NCI-H345 treated with DMSO at 0.1 percent for 48 hours (cell line): ENCODE measurements around the gene SDC1.
A peak's percentile ranks its signal among the peaks of the same experiment; 100 is the strongest.
"Not testable (repeated sequence)": the region's sequence is repeated elsewhere in the genome, so short reads cannot be mapped to it uniquely, and the experiment has no call there.

Experiments
- DNase-seq: peaks from one replicate; lab custom pipeline; 2025; ENCODE audit not compliant: unreplicated experiment; lab: John Stamatoyannopoulos, UW

SDC1 gene, protein sequence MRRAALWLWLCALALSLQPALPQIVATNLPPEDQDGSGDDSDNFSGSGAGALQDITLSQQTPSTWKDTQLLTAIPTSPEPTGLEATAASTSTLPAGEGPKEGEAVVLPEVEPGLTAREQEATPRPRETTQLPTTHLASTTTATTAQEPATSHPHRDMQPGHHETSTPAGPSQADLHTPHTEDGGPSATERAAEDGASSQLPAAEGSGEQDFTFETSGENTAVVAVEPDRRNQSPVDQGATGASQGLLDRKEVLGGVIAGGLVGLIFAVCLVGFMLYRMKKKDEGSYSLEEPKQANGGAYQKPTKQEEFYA

DNA sequence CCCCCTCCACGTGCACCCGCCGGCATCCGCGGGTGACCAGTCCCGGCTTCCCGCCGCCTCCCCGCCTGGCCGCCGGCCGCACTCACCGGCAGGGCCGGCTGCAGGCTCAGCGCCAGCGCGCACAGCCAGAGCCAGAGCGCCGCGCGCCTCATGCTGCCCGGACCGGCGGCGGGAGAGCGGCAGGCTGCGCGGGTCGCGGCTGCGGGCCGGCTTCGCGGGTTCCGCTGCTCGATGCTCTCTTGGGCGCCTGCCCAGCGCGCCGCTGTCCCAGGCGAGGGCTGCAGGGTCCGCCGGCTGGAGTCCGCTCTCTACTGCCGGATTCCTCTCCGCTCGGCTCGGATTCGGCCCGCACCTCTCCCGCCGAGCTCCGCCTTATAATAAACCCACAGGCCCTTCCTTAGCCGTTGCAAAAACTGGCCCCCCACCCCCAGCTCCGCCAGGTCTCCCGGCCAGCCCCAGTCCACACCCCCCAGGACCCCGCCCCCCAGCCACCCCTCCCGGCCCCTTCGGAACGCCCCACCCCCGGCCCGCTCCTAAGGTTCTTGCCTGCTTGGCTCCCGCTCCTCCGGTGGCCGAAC lies at the start of gene SDC1:
Gene SDC1 (minus strand): TSS at position 415 of the 578 bp plus-strand sequence. CDS start 263 bp downstream, at position 152.
- peak; percentile 34 for DNase-seq

DNA sequence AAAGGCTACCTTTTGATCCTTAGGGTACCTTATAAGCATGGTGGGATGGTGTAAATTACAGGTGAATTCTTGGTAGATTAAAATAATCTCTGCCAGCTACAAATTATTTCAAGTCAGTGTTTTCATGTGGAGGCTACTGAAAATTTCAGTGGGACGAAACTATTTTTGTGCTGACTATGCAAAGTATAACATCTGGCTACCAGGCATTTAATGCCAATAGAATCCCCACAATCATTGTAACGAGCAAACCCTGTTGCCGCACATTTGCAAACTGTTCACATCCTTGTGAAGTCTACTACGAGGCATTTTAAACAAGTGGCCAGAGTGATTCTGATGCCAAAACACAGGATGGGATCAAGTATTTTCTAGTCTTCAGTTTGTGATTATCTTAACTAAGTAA lies 48.1 kb upstream of the SDC1 start:
- DNase-seq: no peak

DNA sequence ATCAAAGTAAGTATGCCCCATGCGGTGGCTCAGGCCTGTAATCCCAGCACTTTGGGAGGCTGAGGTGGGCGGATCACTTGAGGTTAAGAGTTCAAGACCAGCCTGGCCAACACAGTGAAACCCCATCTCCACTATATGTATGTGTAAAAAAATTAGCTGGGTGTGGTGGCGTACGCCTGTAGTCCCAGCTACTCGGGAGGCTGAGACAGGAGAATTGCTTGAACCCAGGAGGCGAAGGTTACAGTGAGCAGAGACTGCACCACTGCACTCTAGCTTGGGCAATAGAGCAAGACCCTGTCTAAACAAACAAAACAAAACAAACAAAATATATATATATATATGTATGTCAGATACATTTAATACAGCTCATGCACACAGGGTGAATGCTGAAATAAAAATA lies 43.4 kb upstream of the SDC1 start:
- not testable (repeated sequence) for DNase-seq

DNA sequence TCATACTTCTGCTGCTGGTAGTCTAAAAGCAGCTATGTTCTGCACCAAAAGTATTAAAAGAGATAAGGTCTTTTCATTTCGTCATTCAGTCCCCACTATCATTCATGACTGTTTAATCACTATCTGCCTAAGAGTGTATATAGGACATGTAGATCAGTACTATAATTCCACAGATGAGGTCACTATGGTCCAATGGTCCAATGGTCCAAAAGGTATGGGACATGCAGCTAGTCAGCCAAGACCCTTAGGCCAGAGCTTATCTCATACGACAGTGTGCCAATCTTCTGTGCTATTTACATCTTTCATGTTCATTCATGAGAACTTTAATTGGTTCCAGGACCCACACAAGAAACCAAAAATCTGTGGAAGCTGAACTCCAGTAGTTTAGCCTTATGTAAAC lies 42.6 kb upstream of the SDC1 start:
- DNase-seq: no peak

DNA sequence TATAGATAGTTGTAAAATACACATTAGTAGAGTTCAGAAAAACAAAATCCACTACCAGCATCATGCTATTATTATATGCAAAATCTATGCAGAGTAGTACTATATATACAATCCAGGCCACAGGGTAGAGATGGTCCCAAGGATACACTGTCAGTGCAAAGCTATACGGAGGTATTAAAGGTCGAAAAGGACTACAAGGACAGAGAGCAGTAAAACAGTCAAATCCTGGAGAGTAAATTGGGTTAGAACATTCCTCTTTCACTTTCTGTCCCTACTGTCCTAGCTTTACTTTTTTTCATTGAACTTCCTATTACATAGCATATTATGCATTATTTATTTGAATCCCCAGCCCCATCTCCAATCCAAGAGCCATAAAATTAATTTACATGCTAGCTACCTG lies 39.7 kb upstream of the SDC1 start:
- no peak for DNase-seq

DNA sequence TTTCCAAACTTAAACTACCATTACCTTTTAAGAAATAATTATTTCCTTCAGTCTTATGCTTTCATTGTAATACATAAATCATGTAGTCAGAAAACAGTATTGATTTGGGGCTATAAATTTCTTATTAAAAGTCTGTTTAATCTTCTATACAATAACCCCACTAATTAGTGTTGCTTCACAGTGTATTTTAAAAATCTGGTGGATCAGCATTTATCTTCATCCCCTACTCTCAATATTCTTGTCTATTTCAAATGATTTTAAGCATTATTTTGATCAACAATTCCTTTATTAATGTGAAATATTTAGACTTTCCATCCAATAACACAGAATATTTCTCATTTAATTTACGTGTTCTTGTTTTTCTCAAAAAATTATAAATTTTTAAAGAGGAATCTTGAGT lies 32.5 kb upstream of the SDC1 start:
- no peak for DNase-seq

DNA sequence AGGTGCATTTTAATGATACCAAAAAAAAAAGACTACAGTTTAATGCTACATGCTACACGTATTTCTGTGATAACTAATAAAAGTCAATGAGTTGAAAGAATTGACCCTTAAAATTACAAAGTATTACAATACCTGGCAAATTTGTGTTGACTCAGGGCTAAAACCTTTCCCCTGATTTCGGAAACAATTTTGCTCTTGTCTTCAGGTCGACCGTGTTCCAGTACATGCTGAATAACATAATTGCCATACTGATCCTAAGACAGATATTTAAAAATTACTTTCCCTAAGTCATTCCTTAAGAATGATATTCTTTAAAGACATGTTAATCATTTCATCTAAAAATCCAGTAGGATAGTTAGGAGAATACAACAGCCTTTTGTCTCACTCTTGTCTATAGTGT lies 29.8 kb upstream of the SDC1 start:
- no peak for DNase-seq

DNA sequence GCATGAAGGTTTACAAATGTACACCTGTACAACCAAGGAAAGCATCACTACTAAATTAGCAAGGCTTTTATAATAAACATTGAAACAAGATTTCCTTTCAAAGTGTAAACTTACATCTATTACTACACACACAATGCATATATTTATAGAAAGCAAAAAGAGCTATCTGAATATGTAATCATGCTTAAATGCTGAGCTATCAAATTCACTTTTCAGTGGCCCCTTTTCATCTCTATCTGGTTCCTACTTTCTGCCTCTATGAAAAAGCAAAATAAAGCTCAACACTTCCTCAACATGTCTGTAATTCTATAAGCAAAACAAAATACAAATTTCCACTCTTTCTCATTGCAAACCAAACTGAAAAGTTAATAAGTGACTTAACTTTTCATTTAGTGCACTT lies 25.5 kb upstream of the SDC1 start:
- DNase-seq: no peak

DNA sequence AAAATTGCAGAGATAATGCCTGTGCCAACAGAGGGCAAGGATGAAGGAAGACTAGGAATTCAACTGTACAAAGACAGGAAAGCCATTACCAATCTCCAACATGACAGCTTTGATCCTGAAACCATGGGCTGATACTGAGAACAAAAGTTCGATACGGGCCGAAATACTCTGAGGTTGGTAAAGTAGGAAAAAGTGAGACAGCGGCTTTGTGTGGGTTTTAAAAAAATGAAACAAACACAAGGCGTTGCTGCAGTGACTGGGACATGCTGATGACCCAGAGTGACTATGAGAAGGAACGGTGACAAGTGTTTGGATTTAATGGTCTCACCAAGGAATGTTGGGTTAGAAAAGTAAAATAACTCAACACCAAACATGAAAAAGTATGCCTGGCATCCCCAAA lies 24.2 kb upstream of the SDC1 start:
- DNase-seq: no peak

DNA sequence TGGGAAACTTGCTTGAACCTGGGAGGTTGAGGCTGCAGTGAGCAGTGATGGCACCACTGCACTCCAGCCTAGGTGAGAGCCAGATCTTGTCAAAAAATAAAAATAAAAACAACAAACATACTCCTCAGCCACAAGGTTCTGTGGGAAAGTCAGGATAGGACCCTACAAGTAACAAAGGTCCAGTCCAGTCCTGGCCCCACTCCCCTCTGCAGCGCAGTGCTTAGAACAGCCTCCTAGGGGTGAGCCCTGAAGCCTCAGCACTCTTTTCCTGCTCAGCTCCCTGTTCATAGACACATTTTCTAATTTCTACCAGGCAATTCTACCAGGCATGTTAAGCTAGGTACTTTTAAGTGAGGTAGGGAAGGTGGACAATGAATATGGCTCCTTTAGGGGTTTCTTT lies 22.2 kb upstream of the SDC1 start:
- DNase-seq: no peak

DNA sequence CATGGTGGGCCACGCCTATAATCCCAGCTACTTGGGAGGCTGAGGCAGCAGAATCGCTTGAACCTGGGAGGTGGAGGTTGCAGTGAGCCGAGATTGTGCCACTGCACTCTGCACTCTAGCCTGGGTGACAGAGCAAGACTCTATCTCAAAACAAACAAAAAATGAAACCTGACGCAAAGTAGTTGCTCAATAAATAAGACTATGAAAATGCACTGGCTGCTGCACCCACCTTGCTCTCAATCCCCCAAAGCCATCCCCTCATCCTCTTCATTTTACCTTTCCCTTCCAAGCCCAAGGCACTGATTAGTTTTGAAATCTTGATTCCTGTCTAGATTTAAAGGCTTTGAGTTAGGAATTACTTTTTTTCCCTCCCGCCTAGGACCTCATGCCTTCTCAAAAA lies 18.7 kb upstream of the SDC1 start:
- not testable (repeated sequence) for DNase-seq

DNA sequence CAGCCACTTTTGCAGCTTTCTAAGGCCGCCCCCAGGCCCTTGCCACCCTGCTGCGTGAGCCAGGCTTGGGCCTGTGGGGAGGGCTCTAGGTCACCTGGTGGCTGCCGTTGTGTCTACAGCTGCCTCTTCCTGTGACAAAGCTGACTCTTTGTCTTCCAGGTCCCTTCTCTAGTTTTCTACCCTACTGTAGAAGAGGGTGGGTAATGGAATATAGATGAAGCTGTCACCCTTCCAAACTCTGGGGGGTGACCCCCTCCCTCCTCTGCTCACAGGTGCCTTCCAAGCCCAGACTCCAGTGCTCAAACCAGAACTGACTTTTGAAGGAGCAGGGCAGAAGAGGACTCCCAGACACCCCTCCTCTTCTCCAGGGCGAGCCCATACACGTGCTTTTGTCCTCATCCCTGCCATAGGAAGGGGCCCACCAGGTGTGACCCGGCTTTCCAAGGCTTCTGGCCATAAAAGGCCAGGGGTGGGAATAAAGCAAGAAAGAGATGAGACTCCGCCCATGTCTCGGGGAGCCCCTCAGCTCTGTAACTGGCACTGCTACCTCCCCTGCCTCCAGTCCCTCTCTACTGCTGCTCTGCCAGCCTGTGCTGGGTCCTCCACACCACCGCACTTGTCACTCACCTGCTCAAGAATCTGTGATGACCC lies 17.9 kb upstream of the SDC1 start:
- DNase-seq: peak; percentile 30

DNA sequence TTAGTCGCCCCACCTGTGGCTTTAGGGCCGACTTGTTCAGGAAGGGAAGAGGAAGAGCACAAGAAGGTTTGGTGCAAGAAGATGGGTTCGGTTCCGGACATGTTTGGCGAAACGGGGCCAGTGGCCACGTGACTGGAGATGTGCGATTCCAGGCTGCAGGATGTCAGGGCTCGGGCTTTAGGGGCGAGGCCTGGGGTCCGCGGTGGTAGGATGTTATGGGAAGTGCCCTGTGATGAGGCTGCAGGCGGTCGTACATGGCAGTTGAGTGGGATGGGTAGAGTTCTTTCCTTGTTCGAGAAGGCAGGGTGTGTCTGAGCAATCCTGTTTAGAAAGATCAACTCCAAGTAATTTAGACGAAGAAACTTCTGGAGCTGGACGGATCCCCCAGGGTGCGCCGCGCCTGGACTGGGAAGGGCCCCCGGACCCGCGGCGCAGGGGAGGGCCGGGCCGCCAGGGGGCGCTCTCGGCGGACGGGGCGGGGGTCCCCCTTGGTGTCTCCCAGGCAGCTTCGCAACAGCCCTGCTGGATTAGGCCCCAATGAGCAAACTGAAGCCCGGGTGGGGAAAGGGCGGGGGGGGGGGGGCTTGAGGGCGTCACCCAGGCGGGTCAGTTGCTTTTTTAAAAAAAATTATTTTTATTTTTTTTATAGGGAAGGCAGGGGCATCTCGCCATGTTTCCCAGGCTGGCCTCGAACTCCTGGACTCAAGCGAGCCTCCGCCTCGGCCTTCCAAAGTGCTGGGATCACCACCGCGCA lies 17.2 kb upstream of the SDC1 start:
- DNase-seq: no peak

DNA sequence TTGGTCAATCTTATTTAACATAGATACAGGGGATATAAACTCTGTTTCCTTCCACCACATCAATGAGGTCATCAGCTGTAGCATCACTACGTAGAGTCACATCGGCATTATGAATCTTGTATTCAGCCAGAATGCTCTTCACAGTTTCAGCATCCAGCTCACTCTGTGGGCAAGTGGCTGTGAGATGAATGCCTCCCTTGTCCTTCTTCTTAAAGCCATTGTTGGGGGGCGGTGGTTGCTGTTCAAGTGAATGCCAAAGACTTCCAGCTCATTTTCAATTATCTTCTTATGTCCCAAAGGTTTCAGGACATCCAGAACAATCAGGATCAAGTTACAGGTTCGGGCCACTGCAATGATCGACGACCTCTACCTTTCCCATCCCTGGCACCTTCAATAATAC lies 15.4 kb upstream of the SDC1 start:
- DNase-seq: not testable (repeated sequence)

DNA sequence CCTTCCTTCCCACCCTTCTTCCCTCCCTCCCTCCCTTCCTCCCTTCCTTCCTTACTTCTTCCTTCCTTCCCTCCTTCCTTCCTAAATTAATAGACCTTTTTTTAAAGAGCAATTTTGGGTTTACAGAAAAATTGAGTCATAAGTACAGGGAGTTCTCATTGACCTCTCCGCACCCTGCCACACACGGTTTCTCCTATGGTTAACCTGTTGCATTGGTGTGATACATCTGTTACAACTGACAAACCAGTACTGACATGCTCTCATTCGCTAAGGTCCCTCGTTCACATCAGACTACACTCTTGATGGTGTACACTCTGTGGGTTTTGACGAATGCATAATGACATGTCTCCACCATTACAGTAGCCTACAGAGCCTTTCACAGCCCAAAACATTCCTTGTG lies 11.6 kb upstream of the SDC1 start:
- DNase-seq: no peak

DNA sequence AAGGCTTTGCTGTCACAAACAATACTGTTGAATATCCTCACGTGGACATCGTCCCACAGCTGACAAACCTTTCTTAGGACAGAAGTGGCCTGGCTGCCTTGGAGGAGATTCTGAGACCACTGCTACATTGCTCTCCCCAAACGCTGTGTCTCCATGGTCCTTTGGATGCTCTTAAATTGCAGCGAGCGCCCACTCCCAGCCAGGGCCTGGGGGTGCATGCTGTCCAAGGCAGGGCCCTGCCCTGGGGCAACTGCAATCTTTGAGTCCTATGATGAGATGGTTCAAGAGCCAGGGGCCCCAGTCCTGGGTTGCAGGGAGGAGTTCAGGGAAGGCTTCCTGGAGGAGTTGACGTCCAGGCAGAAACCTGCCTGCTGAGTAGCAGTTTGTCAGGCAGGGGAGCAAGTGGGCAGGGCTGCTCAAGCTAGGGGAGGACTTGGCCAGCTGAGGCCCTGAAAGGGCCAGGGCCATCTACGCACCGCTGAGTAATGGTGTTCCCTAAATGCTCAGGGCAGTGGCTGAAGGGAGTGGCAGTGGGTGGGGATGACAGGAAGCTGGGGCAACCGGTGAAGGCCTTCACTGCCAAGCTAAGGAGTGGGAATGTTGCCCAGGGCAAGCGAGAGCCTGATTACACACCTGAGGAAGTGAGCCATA lies 10.8 kb upstream of the SDC1 start:
- DNase-seq: no peak

DNA sequence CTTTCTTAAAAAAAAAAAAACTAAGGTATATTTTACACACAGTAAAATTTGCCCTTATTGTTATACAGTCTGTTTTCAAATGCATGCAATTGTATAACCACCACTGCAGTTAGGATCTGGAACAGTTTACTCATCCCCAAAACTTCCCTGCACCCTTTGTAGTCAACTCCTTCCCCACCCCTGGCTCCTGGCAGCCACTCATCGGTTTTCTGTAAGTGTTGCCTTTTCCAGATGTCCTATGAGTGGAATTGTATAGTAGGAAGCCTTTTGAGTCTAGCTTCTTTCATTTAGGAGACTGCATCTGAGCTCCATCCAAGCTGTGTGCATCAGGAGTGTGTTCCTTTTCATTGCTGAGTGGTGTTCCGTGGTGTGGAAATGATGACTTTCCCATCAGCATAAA lies 9.7 kb upstream of the SDC1 start:
- DNase-seq: not testable (repeated sequence)

DNA sequence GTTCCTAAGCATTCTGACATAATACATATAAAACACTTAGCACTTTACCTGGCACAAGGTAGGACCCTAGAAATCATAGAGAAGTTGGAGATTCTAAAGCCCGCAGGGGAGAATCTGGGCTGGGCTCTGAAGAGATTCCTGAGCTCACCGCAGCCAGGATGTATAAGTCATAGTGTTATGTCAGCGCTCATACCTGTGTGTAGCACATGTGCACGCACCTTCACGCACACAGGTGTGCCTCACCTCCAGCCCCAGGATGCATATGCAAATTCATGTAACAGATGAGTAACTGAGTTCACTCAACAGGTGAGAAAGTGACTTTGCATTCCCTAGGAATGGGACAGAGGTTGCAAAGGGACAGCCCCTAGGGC lies 7.9 kb upstream of the SDC1 start:
- DNase-seq: no peak

DNA sequence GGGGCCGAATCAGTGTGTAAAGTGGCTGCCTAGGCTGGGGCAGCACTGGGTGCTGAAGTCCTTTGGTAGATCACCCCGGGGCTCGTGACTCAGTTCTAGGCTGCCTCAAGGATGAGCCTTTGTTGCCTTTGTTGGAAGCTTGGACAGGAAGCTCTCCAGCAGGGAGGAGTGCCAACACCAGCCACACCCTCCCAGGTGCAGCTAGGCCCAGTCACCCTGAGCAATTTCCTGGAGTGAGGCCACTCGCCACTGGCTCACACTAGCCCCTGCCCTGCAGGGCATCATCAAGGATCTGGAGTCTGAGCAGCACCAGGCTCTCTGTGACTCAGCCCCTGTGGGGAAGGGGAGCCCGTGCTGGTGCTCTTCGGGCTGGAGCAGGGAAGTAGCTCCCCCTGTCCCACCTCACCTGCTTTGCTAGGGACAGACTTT lies 6.7 kb upstream of the SDC1 start:
- DNase-seq: peak; percentile 55

DNA sequence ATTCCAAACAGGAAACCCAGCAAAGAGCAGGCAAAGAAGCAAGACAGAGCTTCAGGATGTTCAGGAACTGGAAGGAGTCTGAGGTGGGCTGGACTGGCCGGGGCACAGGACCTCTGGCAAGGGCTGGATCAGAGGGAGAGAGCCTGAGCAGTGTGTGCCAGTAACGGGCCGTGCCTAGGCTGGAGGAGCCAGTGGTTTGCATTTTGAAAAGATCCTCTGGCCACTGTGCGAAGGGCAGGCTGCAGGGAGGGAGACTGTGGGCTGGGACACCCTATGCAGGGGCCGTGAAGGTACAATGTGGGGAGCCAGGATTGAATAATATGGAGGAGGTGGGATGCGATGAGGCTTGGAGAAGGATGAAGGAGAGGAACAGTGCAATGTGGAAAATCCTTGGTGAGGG lies 6.2 kb upstream of the SDC1 start:
- DNase-seq: no peak

DNA sequence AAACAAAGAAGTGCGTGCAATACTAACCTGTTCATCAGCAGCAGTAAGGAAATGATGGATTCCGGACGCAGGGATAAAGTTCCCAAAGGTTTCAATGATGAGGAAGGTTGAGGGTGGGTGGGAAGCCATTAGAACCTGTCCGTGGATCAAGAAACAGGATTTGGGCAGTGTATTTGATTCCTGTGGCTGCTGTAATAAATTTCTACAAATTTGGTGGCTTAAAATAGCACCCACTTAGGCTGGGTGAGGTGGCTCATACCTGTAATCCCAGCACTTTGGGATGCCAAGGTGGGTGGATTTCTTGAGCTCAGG lies 5.1 kb upstream of the SDC1 start:
- DNase-seq: no peak
